ENCODE data around the gene IDNK. TPM values are rescaled to one million over a fixed set of nuclear protein-coding genes. Genes with fewer than 3 reads are reported as not detected.

The IDNK gene
- total RNA-seq, 1 donor = 3.0 TPM

- TF ChIP-seq CTCF (IDR thresholded peaks at IDR 0.05; ENCODE audit: insufficient read depth, low read depth, low read length) = no peak
- no peak overlapping the region for H3K4me3 ChIP-seq (ENCODE audit: low read depth, low read length)
- DNase-seq (ENCODE audit: low read depth) = no peak
Observed at GRCh38 chr9:83680233-83680632, 57.3 kb downstream of the IDNK start.

GRCh38 chr9:83681490-83681889 is 58.5 kb downstream of the IDNK start:
- H3K4me3 ChIP-seq (ENCODE audit: low read depth, low read length) = no peak overlapping the region
- no peak for DNase-seq (ENCODE audit: low read depth)
- TF ChIP-seq CTCF (IDR thresholded peaks at IDR 0.05; ENCODE audit: insufficient read depth, low read depth, low read length) = no peak

GRCh38 chr9:83688921-83689320 is 66.0 kb downstream of the IDNK start:
- TF ChIP-seq CTCF (IDR thresholded peaks at IDR 0.05; ENCODE audit: insufficient read depth, low read depth, low read length) = no peak
- no peak overlapping the region for H3K4me3 ChIP-seq (ENCODE audit: low read depth, low read length)
- no peak for DNase-seq (ENCODE audit: low read depth)

GRCh38 chr9:83691492-83691891 is 68.5 kb downstream of the IDNK start:
- H3K4me3 ChIP-seq (ENCODE audit: low read depth, low read length) = no peak overlapping the region
- no peak for DNase-seq (ENCODE audit: low read depth)
- no peak for TF ChIP-seq CTCF (IDR thresholded peaks at IDR 0.05; ENCODE audit: insufficient read depth, low read depth, low read length)

Small RNAs within 50 kb of the gene (small RNA-seq; reads per million reads assigned to genes)
- gene RNU4-15P = not detected

Other genes with a start within 250 kb of the IDNK start
- 0.64 and 0.86 TPM in 2 replicates for gene FRMD3, start 84.7 kb upstream of the IDNK start, total RNA-seq
- 97.0 and 133 TPM in 2 replicates for gene UBQLN1, start 84.8 kb downstream of the IDNK start, total RNA-seq
- 0.97 and 2.2 TPM in 2 replicates for gene GKAP1, start 194.6 kb downstream of the IDNK start, total RNA-seq